Neural crest cell (in vitro differentiated cells): Measurements from ENCODE around the gene SEMA3G. TPM values are rescaled to one million over a fixed set of nuclear protein-coding genes. Genes with fewer than 3 reads are reported as not detected.
A peak's percentile ranks its signal among the peaks of the same experiment; 100 is the strongest.

Source experiments
- DNase-seq: peaks from one replicate; pipeline ENCODE4 v3.0.0; 2021; ENCODE audit warnings: low read depth, mixed read lengths, low spot score
- H3K27ac Mint-ChIP-seq: one replicate; pipeline ENCODE4 v1.8.0; 2021; ENCODE audit warnings: mild to moderate bottlenecking, mixed read lengths; ENCODE audit not compliant: unreplicated experiment
- H3K27me3 Mint-ChIP-seq: 2 replicates; pipeline ENCODE4 v1.8.0; 2021; ENCODE audit warnings: low read depth, mild to moderate bottlenecking, mixed read lengths
- H3K36me3 Mint-ChIP-seq: 2 replicates; pipeline ENCODE4 v1.8.0; 2021; ENCODE audit warnings: low read depth, mild to moderate bottlenecking, mixed read lengths
- H3K4me1 Mint-ChIP-seq: 2 replicates; pipeline ENCODE4 v1.8.0; 2021; ENCODE audit warnings: mixed read lengths
- H3K4me3 Mint-ChIP-seq: one replicate; pipeline ENCODE4 v1.8.0; 2021; ENCODE audit warnings: mild to moderate bottlenecking, mixed read lengths
- H3K9me3 Mint-ChIP-seq: 2 replicates; pipeline ENCODE4 v1.8.0; 2021; ENCODE audit warnings: mixed read lengths
- total RNA-seq: library from RNA; stranded (reverse); gene quantifications from 2 replicates; pipeline ENCODE4 v1.2.1, GENCODE V29; 2021
- TF ChIP-seq, protein P1 (sequence below): fragments of 200-600 bp; sonication (generic); conservative IDR thresholded peaks from 2 replicates; pipeline ENCODE4 v1.5.0; 2021; ENCODE audit warnings: antibody characterized with exemption, mild to moderate bottlenecking

Gene SEMA3G
- total RNA-seq, 1 donor from 2014 or later: 5.2 TPM

- TF ChIP-seq, protein P1, sequence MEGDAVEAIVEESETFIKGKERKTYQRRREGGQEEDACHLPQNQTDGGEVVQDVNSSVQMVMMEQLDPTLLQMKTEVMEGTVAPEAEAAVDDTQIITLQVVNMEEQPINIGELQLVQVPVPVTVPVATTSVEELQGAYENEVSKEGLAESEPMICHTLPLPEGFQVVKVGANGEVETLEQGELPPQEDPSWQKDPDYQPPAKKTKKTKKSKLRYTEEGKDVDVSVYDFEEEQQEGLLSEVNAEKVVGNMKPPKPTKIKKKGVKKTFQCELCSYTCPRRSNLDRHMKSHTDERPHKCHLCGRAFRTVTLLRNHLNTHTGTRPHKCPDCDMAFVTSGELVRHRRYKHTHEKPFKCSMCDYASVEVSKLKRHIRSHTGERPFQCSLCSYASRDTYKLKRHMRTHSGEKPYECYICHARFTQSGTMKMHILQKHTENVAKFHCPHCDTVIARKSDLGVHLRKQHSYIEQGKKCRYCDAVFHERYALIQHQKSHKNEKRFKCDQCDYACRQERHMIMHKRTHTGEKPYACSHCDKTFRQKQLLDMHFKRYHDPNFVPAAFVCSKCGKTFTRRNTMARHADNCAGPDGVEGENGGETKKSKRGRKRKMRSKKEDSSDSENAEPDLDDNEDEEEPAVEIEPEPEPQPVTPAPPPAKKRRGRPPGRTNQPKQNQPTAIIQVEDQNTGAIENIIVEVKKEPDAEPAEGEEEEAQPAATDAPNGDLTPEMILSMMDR: no peak
- no peak overlapping the region for H3K27ac Mint-ChIP-seq
- no peaks in the 10 kb centered on the region for H3K36me3 Mint-ChIP-seq
- DNase-seq: no peak
- no peak overlapping the region for H3K4me3 Mint-ChIP-seq
- peaks cover 7% of the 10 kb centered on the region for H3K4me1 Mint-ChIP-seq
- no peaks in the 10 kb centered on the region for H3K27me3 Mint-ChIP-seq
- H3K9me3 Mint-ChIP-seq: no peaks in the 10 kb centered on the region
These were observed 5.3 kb downstream of the SEMA3G start for GRCh38 chr3:52439426-52440248.

DNA sequence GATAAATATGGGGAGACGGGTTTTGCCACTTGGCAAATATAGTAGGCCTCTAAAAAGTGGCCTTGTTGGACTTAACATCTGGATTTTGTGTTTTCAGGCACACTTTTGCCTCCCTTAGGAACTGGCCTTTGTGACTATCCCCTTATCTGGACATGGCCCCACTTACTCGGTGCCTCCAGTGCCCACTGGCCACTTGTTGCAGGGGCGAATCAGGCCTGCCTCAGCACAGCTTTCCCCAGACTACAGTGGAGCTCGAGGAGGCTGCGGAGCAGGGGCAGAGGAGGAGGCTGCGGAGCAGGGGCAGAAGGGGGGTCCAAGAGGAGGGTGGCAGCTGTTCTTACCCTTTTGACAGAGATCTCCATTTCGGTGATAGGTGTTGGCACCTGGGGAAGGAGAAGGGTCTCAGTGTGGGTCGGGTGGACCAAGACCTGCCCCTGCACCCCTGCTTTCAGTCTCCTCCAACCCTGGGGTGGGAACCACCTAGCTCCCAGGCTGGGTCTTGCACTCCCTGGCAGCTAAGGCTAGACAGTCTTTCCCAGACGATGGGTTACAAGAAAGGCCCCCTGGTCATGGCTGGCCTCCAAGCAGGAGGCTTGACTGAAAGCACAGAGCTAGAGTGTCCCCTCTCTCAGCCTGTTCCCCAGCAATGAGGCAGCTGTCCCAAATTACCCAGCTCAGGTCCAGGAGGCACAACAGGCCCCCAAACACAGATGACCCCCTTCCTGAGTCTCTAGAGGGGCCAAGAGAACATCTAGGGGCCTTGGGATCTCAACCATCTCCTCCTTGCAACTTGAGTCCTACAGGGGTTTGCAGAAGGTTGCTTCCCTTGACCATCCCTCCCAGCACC lies 6.1 kb downstream of the SEMA3G start:
- DNase-seq: no peak
- H3K4me3 Mint-ChIP-seq: no peak overlapping the region
- H3K36me3 Mint-ChIP-seq: no peaks in the 10 kb centered on the region
- H3K4me1 Mint-ChIP-seq: peaks cover 12% of the 10 kb centered on the region
- H3K9me3 Mint-ChIP-seq: no peaks in the 10 kb centered on the region
- H3K27me3 Mint-ChIP-seq: no peaks in the 10 kb centered on the region
- TF ChIP-seq, protein P1: no peak
- no peak overlapping the region for H3K27ac Mint-ChIP-seq

GRCh38 chr3:52438104-52438376 lies 6.9 kb downstream of the SEMA3G start:
- H3K27ac Mint-ChIP-seq: no peak overlapping the region
- H3K27me3 Mint-ChIP-seq: no peaks in the 10 kb centered on the region
- H3K4me1 Mint-ChIP-seq: peaks cover 18% of the 10 kb centered on the region
- no peak for DNase-seq
- TF ChIP-seq, protein P1: no peak
- H3K36me3 Mint-ChIP-seq: no peaks in the 10 kb centered on the region
- H3K9me3 Mint-ChIP-seq: no peaks in the 10 kb centered on the region
- no peak overlapping the region for H3K4me3 Mint-ChIP-seq

DNA sequence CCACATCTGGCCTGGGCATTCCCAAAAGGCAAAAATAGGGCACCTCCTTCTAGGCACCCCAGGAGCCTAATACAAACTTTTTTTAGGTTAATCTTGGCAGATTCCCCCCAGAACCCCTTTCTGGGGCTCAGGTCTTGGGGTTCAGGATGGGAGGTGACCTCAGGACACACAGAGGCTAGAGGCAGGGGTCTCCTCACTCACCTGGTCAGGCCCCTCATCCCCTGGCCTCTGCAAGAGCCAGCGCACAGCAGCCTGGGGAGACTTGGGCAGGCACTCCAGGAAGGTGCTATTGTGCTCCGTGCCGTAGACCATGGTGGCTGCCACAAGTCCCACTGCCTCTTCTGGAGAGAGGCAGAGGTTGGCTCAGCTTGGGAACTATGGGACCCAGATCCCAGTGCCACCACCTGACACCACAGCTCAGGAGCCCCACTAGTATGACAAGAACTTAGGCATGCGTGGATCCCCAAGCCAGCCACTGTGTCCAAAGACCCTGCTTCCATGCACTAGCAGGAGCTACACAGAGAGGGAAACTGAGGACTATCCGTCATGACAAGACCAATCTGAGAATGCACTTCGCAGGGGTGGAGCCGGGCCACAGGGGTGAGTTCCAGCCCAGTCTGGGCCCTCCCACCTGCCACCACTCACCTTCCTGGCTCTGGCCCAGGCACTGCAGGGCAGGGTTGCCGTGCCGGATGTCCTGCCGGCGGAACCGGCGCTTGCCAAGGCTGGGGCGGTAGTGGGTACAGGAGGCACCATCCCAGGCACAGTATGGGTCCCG lies 7.4 kb downstream of the SEMA3G start:
- Mint-ChIP-seq H3K4me3 (no peak overlapping the region), H3K4me1 (peaks cover 18% of the 10 kb centered on the region), H3K27me3 (no peaks in the 10 kb centered on the region), H3K27ac (peak overlapping the region; percentile 12), H3K36me3 (no peaks in the 10 kb centered on the region), H3K9me3 (no peaks in the 10 kb centered on the region)
- no peak for DNase-seq
- TF ChIP-seq, protein P1: no peak

- peaks cover 23% of the 10 kb centered on the region for H3K4me1 Mint-ChIP-seq
- H3K27me3 Mint-ChIP-seq: no peaks in the 10 kb centered on the region
- H3K9me3 Mint-ChIP-seq: no peaks in the 10 kb centered on the region
- no peak for DNase-seq
- TF ChIP-seq, protein P1: no peak
- H3K4me3 Mint-ChIP-seq: no peak overlapping the region
- no peaks in the 10 kb centered on the region for H3K36me3 Mint-ChIP-seq
- peak overlapping the region; percentile 12 for H3K27ac Mint-ChIP-seq
These were observed 8.3 kb downstream of the SEMA3G start for GRCh38 chr3:52436500-52437149.
